Measurements from ENCODE around the gene FAM219B.
A peak's percentile ranks its signal among the peaks of the same experiment; 100 is the strongest.
"Not testable (repeated sequence)": the region's sequence is repeated elsewhere in the genome, so short reads cannot be mapped to it uniquely, and the experiment has no call there.

The FAM219B gene, protein sequence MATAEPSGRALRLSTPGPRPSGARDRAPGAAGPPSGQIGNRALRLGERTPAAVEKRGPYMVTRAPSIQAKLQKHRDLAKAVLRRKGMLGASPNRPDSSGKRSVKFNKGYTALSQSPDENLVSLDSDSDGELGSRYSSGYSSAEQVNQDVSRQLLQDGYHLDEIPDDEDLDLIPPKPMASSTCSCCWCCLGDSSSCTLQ

DNA sequence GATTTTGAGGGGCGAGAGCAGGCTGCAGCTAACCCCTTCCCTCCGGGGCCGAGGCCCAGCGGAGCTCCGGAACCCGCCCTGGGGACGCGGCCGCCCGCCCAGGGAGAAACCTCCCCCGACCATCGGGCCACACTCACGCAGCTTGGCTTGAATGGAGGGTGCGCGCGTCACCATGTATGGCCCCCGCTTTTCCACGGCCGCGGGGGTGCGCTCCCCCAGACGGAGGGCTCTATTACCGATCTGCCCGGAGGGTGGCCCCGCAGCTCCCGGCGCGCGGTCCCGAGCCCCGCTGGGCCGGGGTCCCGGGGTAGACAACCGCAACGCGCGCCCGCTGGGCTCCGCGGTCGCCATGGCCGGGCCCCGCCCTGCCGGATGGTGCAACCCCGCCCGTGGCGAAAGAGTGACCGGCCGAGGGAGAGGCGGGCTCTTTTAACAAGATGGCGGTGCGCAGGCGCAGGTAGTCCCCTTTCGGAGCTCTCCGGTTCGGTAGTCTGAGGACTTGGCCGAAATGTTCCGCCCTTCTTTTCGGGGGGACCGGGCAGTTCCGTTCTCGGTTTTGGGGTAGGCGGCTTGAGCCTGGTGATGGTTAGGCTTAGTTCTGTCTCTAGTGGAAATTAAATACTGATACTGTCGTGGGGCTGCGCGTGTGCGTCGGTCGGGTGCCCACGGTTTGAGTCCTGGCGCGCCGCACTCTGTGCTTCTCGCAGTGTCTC lies at the start of gene FAM219B:
TSS of gene FAM219B (minus strand) at position 402 of the 713 bp plus-strand sequence. CDS start at position 351, 51 bp downstream.
- DNase-seq (ENCODE audit: low read depth) = peak; percentile 79

DNA sequence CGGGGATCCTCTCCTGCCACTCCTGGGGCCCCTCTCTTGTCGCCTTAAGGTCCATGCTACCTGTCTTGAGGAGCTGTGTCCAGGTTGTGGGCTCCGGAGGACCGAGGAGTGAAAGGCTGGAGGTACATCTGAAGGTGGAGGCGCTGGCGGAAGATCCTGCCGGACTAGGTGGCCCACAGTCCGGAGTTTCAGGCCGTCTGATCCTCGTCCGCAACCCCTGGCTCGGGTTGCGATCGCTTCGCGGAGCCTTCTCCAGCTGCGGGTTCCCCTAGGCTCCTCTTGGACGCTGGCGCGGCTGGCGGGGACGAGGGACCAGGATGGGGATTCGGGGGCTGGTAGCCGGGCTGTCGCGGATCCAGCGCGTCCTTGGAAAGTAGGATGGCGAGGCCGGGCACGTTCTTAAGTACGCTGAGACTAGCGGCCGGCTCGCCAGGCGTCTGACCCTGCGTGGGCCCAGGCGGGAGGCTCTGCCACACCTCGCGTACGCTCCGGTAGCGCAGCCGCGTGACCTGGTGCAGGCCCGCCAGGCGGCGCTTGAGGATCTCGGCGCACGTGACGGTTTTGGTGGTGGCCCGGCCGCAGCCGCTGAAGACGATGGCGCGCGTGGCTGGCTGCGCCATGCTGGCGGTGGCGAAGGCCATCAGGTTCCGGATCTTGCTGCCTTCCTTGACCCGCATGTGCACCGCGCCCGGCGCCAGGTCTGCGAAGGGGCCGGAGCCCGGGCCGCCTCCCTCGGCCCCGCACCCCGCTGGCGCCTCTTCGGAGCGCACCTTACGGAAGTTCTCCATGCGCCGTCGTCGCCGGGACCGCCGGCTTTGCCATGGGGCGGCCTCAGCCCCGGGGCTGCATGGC lies 49.4 kb upstream of the FAM219B start:
- DNase-seq (ENCODE audit: low read depth) = no peak

DNA sequence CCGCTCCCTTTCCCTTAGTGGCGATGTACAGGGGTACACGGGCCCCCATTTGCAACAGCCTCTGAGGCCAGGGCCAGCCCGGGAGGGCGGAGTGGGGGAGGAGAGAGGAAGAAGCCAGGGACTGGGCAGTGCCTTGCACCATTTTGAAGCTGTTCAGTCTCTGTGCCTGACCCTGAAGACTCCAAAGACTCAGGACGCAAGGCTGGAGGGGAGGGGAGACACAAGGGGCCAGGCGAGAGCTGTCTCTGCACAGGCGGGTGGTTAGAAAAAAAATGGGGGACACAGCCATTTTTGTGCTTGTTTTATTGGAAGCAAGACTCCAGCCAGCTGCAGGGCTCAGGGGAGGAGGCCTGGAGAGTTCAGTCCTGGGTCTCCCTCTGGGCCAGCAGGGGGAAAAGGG lies 48.4 kb upstream of the FAM219B start:
- DNase-seq (ENCODE audit: low read depth) = no peak

DNA sequence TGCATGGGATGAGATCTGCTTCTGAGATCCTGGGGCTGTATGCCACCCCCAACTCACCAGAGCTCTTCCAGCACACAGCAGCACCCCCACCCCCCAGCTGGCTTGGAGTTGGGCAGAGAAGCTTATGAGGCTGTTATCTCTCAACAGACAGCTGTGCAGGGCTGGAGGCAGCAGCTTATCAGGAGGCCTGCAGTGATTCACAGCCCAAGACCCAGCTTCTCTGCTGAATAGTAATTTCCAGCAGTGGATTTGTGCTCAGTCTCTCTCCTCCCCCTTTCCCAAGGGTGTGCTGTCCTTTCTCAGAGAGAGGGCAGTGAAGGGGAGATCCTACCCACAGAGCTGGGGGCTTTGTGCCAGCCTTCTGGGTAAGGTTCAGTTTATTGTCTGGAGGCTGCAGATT lies 47.9 kb upstream of the FAM219B start:
- DNase-seq (ENCODE audit: low read depth) = peak; percentile 96

DNA sequence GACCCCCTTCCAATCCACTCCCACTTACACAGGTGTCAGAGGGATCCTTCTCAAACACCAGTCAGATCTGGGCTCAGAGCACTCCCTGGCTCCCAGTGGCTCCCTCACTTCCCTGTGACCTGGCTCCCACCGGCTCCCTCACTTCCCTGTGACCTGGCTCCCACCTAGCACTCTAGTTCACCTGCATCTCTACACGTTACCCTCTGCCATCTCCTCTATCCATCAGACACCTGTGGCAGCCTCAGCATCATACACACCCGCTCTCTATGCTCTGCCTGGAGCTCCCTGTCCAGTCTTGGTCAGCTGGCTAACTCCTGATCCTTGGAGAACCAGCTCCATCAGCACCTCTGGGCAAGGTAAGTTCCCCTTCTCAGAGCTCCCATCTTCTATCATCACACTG lies 44.4 kb upstream of the FAM219B start:
- DNase-seq (ENCODE audit: low read depth) = no peak

DNA sequence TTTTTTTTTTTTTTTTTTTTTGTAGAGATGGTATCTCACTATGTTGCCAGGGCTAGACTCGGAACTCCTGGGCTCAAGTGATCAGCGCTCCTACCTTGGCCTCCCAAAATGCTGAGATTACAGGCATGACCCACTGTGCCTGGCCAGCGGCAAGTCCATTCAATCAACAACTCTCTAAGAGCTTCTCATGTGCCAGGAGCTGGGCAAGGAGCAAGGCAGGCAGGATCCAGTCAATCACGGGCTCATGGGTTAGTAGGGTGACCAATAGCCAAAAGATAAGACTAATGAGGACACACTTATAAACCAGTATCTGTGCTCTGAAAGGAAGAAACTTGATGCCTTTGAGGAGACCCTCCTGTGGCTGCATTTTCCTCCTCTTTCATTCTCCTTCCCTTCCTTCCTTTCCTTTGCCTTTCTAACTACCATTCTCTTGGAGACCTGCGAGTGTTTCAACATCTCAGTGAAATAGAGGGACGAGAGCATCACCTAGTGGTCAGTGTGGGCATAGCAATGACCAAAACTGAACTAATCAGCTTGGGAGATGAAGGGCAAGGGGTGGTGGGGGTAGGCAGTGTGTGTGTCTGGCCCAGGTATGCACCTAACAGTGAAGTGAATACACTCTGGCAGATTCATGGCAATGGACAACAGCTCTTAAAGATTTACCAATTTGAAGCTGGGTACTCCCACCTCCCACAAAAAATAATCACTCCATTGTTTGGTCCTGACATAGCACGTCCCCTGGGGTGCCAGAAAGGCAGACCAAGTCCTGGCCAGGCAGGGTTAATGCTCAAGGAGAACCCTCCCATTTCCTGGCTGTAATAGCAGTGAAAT lies 43.6 kb upstream of the FAM219B start:
- DNase-seq (ENCODE audit: low read depth) = peak; percentile 70

DNA sequence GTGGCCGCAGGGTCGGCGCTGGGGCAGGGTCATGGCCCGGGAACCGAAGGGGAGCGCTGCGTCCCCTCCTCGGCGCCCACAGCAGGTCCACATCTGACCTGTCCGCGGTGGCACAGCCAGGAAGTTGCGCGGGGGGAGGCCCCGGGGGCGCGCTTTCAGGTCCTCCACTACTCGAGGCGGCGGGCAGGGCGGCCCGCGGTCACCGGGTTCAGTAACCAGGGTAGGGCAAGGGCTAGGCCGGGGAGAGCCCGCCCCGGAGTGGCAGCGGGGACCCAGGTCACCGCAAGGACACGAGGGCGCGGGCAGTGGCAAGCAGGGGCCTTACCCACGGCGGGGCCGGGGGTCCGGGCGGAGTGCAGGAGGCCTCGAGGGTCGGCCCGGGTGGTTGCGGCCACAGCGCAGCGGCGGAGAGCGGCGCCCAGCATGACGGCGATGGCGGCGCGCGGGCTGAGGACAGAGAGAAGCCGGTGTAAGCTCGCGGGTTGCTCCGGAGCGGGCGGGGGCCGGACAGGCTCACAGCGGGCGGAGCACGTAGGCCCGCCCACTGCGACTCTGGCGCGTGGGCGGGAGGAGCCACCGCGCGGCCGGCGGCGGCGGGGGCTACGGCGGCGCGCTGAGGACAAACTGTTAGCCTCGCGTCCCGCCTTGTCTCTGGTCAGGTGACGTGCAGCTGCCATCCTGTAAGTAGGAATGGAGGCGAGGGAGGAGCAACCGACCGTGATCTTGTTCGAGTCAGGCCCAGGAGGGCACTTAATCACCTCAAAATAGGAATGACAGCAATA lies 31.1 kb upstream of the FAM219B start, which contains the start of gene COX5A:
TSS of gene COX5A (minus strand) at position 484 of the 782 bp plus-strand sequence. CDS start at position 425, 59 bp downstream.
- peak; percentile 93 for DNase-seq (ENCODE audit: low read depth)

DNA sequence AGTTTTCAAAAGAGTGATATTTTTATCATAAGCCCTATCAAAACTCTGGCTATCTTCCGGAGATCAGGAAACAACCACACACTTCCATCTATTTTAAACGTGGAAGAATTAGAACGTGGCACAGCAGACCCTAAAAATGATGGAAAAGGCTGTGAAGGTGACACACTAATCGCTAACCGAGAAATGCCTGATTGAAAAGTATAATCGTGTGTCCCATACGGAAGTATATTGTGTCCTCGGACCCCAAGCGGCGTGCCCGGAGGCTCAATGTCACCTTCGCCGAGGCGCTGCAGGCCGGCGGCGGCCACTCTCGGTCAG lies 30.6 kb upstream of the FAM219B start:
- no peak for DNase-seq (ENCODE audit: low read depth)

DNA sequence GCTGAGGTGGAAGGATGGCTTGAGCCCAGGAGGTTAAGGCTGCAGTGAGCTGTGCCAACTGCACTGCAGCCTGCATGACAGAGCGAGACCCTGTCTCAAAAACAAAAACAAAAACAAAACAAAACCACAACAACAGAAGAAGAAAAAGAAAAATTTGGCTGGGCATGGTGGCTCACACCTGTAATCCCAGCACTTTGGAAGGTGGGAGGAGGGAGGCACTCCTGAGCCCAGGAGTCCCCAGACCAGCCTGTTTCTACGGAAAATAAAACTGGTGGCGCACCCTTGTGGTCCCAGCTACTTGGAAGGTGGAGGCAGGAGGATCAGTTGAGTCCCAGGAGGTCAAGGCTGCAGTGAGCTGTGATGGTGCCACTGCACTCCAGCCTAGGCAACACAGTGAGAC lies 28.5 kb upstream of the FAM219B start:
- not testable (repeated sequence) for DNase-seq (ENCODE audit: low read depth)

DNA sequence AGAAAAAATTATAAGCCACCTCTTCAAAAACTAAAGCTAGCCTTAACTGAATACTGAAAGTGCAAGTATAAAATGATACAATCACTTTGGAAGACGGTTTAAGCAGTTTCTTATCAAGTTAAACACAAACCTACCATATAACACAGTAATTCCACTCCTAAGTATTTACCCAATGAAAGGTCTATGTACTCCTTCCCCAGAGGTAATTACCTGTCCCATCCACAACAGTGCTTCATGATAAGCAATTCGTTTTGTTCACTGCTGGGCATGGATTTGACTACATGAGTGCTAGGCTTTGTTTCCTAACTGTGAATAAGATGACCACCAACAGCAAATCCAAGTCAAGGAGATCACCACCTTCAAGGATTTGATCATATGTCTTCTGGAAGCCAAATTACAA lies 26.9 kb upstream of the FAM219B start:
- DNase-seq (ENCODE audit: low read depth) = no peak

DNA sequence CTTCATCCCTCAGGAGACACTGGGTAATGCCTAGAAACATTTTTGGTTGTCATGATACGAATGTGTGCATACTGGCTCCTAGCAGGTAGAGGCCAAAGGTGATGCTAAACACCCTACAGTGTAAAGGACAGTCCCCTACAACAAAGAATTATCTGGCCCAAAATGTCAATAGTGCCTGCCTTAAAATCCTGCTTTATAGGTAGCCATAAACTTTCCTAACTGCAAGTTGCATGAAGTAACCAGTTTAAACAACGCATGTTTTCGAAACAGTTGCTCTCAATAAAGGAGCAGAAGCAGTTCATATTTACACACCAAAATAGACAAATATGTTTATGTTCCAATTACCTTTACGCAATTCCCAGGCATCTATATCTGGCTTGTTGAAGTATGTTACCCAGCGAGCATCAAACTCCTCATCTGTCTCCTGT lies 22.1 kb upstream of the FAM219B start:
- DNase-seq (ENCODE audit: low read depth) = no peak

DNA sequence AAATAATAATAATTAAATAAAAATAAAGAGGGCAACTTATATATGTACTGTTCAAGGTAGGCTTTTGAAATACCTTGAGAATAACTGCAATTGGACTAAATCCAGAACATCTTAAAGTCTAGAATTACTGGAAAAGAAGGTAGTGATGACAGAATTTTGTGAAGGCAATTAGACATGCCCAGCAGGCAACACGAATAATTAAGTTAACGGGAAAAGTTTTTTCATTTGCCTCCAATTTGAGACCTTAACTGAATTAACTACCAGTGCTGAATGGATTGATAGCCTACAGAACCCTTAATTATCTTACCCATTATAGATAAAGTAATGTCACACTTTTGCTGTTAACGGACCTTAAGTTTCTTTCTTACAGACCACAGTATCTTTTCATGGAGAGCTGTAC lies 17.9 kb upstream of the FAM219B start:
- DNase-seq (ENCODE audit: low read depth) = no peak

DNA sequence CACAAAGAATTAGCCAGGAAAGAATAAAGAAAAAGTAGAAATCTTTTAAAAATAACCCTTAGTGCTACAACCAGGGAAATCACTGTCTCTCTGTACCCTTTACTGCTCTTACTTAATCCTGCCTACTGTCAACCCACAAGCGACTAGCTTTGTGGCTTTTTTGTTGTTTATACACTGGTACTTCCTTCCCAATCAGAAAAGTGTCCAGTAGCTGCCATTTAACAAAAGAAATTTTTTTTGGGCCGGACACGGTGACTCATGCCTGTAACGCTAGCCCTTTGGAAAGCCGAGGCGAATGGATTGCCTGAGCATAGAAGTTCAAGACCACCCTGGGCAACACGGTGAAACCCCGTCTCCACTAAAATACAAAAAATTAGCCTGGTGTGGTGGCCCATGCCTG lies 13.8 kb upstream of the FAM219B start:
- DNase-seq (ENCODE audit: low read depth) = no peak

DNA sequence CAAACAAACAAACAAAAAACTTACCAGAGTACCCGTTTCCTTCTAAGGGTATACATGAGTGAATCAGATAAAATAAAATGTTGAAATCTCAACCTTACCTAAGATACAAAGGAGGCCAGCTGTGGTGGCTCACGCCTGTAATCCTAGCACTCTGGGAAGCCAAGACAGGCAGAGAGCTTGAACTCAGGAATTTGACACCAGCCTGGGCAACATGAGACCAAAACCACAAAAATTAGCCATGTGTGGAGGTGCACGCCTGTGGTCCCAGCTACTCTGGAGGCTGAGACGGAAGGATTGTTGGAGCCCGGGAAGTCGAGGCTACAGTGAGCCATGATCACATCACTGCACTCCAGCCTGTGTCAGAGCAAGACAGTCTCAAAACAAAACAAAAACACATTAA lies 11.0 kb upstream of the FAM219B start:
- no peak for DNase-seq (ENCODE audit: low read depth)

DNA sequence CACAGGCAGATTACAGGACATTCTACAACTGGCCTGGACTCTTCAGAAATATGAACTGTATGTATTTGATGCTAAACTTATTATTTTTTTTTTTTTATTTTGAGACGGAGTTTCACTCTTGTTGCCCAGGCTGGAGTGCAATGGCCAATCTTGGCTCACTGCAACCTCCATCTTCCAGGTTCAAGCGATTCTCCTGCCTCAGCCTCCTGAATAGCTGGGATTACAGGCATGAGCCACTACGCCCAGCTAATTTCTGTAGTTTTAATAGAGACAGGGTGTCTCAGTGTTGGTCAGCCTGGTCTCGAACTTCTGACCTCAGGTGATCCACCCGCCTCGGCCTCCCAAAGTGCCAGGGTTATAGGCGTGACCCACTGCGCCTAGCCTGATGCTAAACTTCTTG lies 7.1 kb upstream of the FAM219B start:
- DNase-seq (ENCODE audit: low read depth) = not testable (repeated sequence)

DNA sequence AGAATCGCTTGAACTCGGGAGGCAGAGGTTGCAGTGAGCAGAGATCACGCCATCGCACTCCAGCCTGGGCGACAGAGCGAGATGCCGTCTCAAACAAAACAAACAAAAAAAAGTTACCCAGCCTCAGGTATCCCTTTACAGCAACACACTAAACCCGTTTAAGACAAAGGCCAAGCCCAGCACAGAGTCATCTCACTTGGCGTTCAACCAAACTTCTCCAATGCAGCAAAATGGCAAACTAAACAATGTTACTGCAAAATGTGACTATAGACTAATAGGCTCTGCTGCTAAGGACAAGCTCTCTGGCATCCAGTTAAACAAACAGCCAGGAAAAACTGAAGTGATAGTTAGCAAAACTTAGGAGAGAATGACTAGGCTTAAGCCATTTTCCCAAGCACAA lies 6.4 kb upstream of the FAM219B start:
- no peak for DNase-seq (ENCODE audit: low read depth)

DNA sequence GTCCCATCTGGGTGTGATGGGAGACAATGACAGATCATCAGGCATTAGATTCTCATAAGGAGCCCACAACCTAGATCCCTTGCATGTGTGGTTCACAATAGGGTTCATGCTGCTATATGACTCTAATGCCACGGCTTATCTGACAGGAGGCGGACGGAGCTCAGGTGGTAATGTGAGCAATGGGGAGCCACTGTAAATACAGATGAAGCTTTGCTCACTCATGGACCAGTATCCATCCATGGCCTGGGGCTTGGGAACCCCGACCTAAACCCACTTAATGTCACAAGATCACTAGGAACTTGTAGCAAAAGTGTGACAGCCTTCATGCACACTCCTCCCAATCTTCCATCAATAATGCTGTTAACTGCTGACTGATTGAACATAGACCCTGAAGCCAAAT lies 2.0 kb upstream of the FAM219B start:
- no peak for DNase-seq (ENCODE audit: low read depth)

DNA sequence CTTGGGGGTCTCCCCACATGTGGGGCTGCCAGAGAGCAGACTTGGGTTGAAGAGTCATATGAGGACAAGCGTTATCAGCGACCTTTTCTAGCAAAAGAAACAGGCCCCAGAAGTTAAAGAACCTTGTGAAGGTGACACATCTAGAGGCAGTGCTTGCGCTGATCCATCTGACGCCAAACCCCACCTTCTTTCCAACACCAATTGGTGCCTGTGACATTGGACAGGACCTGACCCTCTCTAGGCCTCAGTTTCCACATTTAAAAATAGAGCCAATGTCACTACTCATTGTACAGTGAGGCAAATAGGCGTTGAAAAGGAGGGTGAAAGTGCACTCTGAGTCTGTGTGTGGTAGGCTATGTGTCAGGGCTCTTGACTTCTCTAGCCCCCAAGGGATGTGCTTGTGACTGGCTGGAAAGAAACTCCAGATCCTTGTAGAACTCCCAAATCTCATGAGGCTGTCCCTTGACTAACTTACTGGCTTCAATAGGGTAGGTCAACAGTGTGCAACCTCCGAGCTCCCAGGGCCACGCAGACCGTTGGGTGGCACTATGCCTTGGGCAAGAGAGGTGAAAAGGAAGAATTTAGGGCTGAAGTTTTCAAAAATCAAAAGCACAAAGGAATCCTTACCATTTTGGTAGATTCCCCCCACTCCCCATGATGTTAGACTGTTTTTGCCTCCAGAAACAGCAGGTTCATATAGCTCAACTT lies 666 bp upstream of the FAM219B start:
- no peak for DNase-seq (ENCODE audit: low read depth)

DNA sequence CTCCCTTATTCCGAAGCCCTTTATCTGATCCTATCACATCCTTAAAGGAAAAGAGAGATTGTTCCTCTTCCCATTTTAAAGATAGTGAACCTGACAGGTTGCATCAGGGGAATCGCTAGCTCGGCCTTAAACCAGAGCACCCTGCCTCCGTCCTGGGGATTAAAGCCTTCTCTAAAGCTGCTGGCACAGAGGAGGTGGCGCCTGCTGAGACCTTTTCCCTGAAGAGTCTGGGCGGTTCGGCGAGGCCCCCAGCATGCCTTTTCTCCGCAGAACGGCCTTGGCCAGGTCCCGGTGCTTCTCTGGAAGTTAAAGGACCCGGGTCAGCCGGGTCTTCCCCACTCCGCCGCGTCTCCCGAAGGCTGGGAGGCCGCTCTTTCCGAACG lies 593 bp downstream of the FAM219B start:
- DNase-seq (ENCODE audit: low read depth) = no peak

DNA sequence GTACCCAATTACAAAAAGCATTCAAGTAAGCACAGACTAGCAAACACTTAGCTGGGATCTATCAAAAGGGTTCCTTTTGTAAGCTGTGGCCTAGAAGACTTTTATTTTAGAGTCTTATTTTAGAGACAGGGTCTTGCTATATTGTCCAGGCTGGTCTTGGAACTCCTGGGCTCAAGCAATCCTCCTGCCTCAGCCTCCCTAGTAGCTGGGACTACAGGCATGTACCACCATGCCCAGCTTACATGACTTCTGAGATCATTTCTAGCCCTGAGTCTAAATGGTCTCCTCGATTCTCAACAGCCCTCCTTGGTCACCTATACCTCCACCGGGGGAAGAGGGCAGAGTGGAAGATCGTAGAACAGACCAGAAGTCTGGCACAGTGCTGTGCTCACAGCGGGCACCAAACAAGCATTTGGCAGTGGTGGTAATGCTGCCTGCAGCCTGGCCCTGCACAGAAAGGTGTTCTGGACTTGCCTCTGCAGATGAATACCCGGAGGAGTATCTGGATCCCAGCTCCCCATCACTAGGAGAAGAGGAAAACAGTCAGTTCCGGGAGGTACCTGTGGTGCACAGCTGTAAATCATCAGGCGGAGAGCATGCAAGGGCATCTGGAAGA lies 2.4 kb downstream of the FAM219B start:
- no peak for DNase-seq (ENCODE audit: low read depth)

All from CMK (cell line).